ENCODE results near the gene CDC45.

GRCh38 chr22:19463491-19464469 is 15.9 kb upstream of the CDC45 start:
- TF ChIP-seq CTCF (IDR thresholded peaks at IDR 0.05; ENCODE audit: low read depth, low read length, poor library complexity, severe bottlenecking) (no peak), EZH2phosphoT487 (IDR thresholded peaks at IDR 0.05; ENCODE audit: borderline replicate concordance, low read length) (no peak)
